NCI-H460 (cell line): ENCODE data around the gene KAZN. TPM values are rescaled to one million over a fixed set of nuclear protein-coding genes. Genes with fewer than 3 reads are reported as not detected.

Source experiments
- DNase-seq: peaks from one replicate; pipeline ENCODE4 v3.0.0-alpha.2; 2016; ENCODE audit warnings: low read depth; ENCODE audit errors: extremely low read depth
- total RNA-seq: library from RNA; depleted of rRNA; stranded (reverse); fragments of >200 nt; shearing (Covaris generic); gene quantifications from 2 replicates; pipeline ENCODE4 v1.2.3, GENCODE V29; 2014

The KAZN gene
- total RNA-seq, 1 experiment from 2014 or later = 1.9 TPM

DNA sequence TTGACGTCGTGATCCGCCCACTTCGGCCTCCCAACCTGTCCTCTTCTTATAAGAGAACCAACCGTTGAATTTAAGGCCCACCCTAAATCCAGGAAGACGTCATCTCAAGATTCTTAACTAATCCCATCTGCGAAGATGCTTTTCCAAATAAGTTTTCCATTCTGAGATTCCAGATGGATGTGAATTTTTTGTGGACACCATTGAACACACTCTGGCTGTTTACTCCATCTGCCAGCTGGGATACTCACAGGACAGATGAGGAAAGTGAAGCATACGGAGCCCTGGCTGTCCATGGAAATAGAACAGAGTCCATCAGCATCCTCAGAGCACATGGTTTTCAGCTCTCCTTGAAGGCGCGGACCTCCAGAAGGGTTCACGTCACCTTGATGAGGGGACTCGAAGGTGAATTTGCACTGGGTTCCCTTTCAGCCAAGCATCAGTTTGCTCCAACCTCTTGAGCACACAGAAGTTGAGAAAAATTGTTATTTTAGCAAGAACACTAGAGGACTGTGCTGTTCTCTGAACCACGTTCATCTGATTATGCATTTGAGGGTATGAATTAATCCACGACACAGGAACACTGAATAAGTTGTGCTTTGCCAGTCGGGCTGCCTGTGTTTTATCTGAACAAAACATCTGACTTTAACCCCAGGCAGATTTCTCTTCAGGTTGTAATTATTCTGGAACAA, 68.6 kb downstream of the KAZN start:
- no peak for DNase-seq

DNA sequence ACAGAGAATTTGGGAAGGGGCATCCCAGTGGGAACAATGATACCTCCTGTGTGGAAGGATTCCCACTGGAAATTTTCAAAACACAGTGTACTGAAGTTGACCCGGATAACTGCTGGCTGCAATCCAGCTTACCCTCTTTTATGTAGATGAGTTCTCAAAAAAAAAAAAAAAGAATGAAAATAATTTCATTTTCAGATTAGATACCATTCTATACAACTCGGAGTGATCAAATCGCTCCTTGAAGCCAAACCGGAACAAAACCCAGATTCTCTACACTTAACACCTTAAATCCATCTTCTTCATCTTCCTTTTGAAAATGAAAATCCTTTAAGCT, 69.1 kb downstream of the KAZN start:
- DNase-seq = no peak

DNA sequence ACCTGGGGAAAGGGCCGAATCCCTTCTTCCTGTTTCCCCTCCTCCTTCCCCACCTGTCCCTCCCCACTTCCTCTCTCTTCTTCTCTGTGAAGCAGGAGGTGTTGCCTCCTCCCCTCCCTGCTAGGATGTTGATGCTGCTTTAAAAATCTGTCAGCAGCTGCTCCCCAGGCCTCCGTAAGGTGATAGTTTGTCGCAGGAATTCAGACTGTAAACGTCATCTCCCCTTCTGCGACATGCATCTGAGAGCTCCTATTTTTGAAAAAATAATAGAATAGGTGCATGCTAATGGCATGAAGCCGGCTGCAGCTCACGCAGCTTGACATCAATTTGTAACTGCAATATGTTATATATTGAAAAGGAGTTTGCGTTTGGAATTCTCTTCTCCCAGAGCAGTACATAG, 70.1 kb downstream of the KAZN start:
- DNase-seq = no peak

DNA sequence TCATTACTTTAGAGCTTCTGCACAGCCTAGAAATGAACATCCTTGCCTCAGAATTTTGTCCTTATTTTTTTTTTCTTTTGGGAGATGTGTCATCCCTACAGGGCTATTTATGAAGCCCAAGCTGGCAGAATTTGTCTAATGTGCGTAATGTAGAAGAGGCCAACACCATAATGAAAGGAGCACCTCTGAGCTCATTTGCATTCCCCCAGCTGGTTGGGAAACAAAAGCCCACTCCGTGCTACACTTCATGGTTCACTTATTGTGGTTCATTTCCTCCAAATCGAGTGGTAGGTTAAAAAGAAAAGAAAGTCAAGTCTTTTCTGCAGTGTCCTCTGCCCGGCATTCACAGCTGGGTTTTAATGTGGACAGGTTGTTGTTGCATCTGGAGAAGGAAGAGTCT, 73.5 kb downstream of the KAZN start:
- no peak for DNase-seq

DNA sequence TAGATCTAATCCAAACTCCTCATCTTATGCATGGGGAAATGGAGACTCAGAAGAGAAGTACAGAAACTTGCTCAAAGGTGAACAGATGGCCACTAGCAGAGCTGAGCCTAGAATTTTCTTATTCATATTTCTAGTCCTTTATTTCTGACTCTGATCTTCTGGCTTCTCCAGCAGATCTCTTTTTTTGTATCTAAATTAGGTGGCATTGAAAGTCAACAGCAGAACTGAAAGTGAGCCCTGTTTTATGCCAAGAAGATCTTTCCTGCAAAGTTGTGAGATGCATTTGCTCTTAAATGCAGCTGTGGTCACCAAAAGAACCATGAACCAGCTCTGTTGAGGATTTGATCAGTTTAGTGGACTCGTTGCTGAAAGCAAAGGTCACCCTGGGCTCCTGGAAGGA, 75.5 kb downstream of the KAZN start:
- no peak for DNase-seq

DNA sequence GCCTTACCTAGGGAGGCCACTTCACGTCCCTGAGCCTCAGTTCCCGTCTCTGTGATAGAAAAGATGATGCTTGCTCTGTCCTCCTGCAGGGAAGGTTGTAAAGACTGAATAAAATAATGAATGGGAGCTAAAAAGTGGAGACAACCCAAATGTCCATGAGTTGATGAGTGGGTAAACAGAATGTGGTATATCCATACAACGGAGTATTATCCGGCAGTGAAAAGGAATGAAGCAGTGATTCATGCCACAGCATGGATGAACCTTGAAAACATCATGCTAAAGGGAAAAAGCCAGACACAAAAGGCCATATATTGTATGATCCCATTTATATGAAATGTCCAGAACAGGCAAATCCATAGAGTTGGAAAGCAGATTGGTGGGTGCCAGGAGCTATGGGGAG, 77.9 kb downstream of the KAZN start:
- no peak for DNase-seq

DNA sequence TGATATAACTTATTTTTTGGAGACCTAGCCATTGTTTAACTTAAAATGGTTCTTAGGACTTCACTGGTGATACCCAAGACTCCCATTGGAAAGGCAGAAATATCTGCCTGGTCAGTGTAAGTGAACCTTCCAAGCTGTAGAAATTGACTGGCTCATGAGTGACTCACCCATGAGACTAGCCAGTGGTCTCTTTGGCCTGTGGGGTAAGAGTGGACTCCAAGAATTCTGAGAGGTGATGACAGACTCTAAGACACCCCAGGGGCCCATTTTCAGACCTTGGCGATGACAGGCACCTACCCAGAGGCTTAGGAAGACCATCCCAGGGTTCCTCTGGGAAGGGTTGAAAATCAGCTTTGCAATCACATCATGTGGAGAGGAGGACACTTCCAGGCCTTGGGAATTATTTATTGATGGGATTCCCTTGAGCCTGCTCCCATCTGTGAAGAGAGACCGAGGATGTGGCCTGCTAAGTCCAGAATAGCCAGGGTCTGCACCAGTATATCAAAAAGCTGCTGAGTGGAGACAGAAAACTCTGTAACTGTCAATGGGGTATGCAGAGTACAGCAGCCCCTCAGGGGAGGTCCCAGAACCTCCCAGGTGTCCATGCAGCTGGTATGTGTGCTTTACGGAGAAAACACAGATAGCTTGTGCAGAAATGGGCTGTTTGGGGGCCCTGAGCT, 78.9 kb downstream of the KAZN start:
- DNase-seq = no peak

DNA sequence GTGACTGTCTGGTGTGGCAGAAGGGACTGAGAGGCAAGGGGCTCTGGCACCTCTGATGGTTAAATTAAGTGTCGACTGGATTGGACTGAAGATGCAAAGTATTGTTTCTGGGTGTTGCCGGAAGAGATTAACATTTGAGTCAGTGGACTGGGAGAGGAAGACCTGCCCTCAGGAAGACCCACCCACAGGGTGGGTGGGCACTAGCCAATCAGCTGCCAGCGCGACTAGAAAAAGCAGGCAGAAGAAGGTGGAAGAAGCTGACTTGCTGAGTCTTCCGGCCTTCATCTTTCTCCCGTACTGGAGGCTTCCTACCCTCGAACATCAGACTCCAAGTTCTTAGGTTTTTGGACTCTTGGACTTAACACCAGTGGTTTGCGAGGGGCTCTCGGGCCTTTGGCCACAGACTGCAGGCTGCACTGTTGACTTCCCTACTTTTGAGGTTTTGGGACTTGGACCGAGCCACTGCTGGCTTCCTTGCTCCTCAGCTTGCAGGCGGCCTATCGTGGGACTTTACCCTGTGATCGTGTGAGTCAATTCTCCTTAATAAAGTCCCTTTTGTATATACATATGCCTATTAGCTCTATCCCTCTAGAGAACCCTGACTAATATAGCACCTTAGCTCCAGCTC, 79.6 kb downstream of the KAZN start:
- no peak for DNase-seq

DNA sequence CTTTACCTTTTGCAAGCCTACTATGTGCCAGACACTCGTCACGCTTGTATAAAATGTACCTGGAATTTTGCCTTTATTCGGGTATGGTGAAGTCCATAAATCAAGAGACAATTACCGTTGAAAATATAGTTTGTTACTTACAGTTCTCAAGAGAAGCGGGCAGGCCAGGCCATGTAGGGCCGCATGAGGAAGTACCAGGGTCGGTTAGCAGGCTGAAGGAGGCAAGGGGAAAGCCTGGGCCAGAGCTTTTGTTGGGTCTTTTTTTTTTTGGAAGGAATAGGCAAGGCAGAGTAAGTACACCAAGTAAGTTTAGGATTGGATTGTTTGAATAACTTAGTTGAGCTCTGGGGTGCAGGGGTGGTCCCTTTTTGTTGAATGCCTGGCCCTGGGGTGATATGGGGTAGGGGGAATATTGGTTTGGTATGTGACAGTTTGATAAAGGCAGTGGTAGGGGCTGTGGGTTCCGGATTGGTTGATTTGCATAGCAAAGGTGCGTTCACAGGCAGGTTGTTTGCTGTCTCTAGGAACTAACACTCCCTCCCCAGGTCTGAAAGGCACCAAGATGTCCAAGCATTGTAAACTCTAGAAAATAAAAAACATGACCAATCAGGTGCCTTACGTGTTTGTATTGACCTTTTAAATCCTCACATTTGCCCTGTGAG, 80.7 kb downstream of the KAZN start:
- DNase-seq = no peak

DNA sequence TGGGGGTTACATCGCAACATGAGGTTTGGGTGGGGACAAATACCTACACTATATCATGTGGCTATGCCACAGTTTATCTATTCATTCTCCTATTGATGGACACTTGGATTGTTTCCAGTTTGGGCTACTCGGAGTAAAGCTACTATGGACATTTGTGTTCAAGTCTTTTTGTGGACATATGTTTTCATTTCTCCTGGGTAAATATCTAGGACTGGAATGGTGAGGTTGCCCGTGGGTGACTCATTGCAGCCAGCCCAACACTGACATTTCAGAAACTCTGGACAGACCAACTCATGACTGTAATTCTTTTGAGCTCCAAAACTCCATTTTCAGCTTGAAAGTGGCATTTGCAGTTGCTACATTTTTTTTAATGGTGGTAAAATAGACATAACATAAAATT, 82.7 kb downstream of the KAZN start:
- no peak for DNase-seq

DNA sequence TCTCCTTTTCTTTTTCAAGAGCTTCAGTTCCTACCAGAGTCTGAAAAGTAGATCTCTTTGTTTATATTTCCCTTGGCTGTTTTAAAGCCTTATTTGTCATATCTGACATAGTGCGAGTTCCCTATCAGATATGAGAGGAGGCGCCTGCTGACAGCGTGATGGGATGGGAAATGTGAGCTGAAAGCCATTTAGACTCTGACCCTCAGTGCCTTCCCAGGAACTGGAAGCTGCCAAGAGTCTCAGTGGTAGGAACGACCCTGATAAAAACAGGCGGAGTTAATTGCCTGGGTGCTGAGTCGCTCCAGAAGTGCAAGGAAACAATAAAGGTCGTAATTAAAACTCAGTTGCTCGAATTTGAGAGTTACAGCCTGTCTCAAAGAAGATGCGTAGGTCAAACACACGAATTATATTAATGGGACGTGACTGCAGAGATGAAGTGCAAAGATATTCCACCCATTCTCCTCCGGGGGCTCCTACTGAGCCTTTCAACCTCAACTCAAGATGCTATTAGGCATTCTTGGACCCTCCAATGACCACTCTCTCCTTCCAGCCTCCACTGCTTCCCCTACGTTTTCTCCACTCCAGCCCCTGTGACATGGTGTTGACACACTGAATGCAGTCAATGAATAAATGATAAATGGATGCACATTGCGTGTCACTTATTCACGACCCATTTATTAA, 84.6 kb downstream of the KAZN start:
- DNase-seq = no peak

DNA sequence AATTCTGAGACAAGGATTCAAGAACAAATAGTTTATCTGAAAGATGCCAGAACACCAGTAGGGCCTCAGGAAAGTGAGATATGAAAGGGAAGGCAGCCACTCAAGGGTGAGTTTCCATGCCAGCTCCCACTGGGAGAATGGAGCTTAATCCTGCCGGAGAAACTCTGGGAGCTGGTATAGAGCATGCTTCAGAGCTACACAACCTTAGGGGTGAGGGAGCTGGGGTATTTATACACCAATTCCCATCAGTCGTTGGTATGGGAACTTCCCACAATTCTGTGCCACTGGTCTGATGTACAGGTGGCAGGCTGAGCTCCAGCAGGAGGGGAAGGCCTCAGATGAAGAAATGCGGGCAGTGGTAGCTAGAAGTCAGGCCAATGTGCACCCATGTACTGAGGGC, 86.6 kb downstream of the KAZN start:
- DNase-seq = no peak

DNA sequence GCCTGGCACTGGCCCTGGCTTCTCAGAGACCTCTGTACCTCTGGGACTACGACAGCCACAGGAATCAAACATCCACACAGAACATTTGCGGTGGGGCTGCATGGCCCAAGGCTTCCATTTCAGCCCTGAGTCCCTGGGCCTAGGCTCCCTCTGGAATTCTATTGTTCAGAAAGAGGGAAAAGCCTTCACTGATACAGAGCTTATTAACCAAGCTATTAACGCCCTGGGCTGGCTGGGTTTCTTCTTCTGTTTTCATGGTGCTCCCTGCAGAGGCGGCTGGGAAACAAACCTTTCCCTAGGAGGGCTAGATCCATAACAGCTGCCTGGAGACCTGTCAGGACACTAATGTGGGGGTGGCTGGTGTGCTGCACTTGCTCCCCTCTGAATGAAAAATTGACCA, 88.2 kb downstream of the KAZN start:
- DNase-seq = no peak

DNA sequence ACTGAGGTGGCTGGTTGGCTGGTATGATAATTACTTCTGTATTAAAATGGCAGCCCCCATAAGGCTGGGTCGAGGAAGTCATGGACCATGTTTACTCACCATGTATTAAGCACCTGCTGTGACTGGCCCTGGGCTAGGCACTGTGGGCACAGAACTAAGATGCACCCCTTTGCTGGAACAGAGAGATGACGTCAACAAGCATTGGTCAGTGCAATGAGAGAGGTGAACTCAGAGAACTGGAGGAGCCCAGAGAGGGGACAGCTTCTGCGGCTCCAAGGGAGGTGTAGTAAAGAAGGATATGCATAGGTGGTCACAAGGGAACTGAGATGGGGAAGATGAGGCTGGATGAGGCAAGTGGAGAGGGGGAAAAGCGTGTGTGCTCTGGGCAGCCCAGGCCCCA, 88.7 kb downstream of the KAZN start:
- no peak for DNase-seq

DNA sequence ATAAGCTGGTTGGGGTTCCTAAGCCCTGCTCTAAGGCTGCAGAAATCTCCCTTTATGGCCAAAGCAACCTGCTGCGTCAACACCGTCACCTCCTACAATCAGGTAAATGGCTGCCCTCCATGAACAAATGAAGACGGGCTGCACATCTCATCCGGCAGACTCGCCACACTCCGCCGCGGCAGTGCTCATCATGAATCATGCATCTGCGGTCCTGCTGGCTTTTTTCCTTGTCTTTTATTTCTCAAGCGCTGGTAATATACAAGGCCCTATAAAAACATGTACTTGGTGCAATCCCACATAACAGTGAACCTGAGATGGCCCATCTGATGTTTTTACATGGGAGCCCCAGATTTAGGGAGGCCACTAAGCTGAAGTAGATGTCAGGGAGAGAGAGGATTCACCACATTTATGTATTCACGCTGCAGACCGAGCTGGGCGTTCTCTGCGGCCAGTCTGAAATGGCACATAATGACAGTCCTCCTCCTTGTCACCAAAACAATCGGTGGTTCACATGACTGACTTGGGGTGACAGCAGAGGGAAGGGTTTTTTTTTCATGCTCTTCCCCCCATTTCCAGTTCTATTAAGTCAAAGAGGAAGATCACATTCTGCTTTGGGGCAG, 91.6 kb downstream of the KAZN start:
- no peak for DNase-seq

DNA sequence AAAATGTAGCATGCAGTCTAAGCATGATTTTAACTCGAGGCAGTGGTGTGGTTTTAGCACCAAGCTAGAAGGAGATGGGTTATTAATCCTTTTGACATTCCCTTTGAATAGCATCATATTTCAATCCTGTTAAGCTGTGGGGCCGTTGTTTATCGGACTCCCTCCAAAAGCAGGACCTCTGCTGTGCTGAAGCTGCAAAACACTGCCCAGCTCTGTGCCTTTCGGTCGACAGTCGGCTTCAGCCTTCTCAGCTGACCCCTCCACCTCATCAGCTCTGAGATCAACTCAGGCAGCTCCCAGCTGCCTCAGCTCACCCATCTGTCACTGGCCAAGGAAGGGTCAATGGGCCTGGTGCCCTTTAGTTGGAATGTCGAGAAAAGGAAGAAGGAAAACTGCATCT, 95.5 kb downstream of the KAZN start:
- DNase-seq = no peak

DNA sequence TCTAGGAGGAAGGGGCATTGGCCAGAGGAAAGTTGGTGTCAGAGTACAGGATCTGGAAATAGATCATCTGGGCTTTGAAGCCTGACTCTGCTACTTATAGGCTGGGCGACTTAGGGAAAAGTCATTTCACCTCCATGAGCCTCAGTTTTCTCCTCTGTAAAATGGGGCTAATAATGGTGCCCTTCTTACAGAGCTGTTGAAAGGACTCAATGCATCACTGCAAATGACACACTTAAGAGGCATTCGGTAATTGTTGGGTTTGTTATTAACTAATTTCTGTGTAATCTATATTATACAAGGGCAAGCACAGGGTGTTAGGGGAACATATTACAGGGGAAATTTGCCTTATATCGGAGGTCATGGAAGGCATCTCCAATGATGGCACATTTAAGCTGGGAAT, 96.1 kb downstream of the KAZN start:
- no peak for DNase-seq

DNA sequence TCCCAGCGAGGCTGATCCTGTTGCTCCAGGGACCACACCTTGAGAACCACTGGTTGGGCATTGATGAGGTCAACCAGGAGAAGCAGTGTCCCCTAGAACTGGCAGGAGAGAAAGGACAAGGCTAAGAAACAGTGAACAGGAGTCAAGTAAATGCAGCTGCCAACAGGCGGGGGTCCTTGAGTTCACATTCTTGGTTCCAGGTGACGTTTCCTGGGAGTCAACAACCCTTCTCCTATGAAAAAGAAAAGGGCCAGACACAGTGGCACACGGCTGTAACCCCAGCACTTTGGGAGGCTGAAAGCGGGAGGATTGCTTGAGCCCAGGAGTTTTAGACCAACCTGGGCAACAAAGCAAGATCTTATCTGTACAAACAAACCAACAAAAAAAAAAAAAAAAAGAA, 98.3 kb downstream of the KAZN start:
- no peak for DNase-seq

DNA sequence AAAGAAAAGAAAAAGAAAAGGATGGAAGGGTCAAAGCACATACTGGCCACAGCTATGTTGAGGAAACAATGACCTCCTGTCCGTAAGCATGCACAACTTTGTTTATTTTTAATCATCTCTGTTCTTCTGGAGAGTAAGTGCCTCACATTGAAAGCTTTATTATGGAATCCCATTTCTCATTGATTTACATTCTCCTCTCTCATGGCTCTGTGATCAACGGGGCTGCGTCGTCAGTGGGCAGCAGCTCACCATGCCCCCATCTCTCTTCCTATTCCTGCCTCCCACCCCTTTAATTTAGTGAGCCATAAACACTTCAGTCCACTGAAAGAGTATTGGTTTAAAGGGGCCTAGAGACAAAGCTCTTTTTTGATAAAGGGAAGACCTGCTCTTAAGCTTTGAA, 98.9 kb downstream of the KAZN start:
- DNase-seq = no peak

DNA sequence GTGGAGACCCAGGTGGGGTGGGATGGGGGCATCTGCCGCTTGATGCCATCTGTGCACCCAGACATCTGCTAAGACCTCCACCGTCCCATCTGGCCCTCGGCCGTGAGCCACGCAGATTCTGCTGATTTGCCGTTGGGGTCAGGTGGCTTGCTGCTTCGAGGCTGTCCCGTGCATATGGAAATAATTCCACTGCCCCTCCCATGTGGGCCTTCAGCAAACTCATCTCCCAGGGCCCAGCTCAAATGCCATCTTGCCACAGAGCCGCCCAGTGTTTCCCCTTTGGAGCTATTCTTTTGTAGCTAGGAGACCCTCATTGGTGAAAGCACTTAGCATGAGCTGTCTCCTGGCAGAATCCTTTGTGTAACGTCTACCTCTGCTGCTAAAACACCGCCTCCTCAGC, 99.8 kb downstream of the KAZN start:
- DNase-seq = no peak

DNA sequence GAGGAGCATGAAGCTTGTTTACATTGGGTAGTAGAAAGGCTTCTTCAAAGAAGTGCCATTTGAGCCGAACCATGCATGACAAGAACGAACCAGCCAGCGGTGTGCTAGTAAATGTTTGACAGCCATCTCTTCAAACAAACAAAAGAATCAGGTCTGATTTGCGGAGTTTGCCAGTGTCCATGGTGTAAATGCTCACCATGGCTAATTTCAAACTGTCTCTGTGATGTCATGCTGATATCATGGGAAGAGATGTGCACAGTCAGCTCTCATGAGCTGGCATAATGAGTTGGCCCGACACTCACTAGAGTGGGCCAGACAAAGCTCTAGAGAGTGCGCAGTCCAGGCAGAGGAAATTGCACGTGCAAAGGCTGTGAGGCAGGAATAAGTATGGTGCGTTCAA, 101.1 kb downstream of the KAZN start:
- no peak for DNase-seq
